Astrocyte (in vitro differentiated cells and primary cell): Measurements from ENCODE around the gene FAM124A. TPM values are rescaled to one million over a fixed set of nuclear protein-coding genes. Genes with fewer than 3 reads are reported as not detected.

Experiments used
- DNase-seq: peaks from one replicate; pipeline ENCODE4 v3.0.0-alpha.2; 2010; ENCODE audit warnings: low read depth
- FAIRE-seq: peaks from 2 replicates; lab custom pipeline; 2011; peaks lifted over from hg19 to GRCh38; lab: Jason Lieb, UNC
- H2AFZ ChIP-seq: 2 replicates; pipeline ENCODE4 v1.6.0; 2012; ENCODE audit warnings: low read depth, low read length, inconsistent platforms
- H3K27ac ChIP-seq: 2 replicates; pipeline ENCODE4 v1.5.1; 2011; ENCODE audit warnings: low read depth, low read length, inconsistent platforms
- H3K27me3 ChIP-seq: 2 replicates; pipeline ENCODE4 v1.6.0; 2011; ENCODE audit warnings: low read length, inconsistent platforms; ENCODE audit not compliant: insufficient read depth
- H3K36me3 ChIP-seq: 2 replicates; pipeline ENCODE4 v1.5.1; 2011; ENCODE audit warnings: low read length, inconsistent platforms; ENCODE audit not compliant: insufficient read depth
- H3K4me1 ChIP-seq: 2 replicates; pipeline ENCODE4 v1.5.1; 2011; ENCODE audit warnings: low read length, inconsistent platforms; ENCODE audit not compliant: insufficient read depth
- H3K4me2 ChIP-seq: 2 replicates; pipeline ENCODE4 v1.6.0; 2012; ENCODE audit warnings: low read length, inconsistent platforms
- H3K4me3 ChIP-seq: 2 replicates; pipeline ENCODE4 v1.5.1; 2011; ENCODE audit warnings: low read depth, mild to moderate bottlenecking, low read length, inconsistent platforms; ENCODE audit not compliant: insufficient read depth
- H3K79me2 ChIP-seq: 2 replicates; pipeline ENCODE4 v1.6.0; 2012; ENCODE audit warnings: mild to moderate bottlenecking, low read length, inconsistent platforms; ENCODE audit not compliant: insufficient read depth
- H3K9ac ChIP-seq: 2 replicates; pipeline ENCODE4 v1.6.0; 2012; ENCODE audit warnings: mild to moderate bottlenecking, low read length, inconsistent platforms
- H3K9me3 ChIP-seq: 2 replicates; pipeline ENCODE4 v1.5.1; 2012; ENCODE audit warnings: low read depth, mild to moderate bottlenecking, low read length, inconsistent platforms; ENCODE audit not compliant: insufficient read depth
- H4K20me1 ChIP-seq: 2 replicates; pipeline ENCODE4 v1.6.0; 2012; ENCODE audit warnings: low read length, inconsistent platforms; ENCODE audit not compliant: insufficient read depth
- H3K27ac Mint-ChIP-seq: one replicate; pipeline ENCODE4 v1.8.0; 2021; ENCODE audit warnings: mild to moderate bottlenecking, mixed read lengths; ENCODE audit not compliant: unreplicated experiment
- H3K27me3 Mint-ChIP-seq: one replicate; pipeline ENCODE4 v1.8.0; 2021; ENCODE audit warnings: low read depth, mixed read lengths; ENCODE audit not compliant: unreplicated experiment
- H3K36me3 Mint-ChIP-seq: one replicate; pipeline ENCODE4 v1.8.0; 2021; ENCODE audit warnings: low read depth, mixed read lengths; ENCODE audit not compliant: unreplicated experiment
- H3K4me1 Mint-ChIP-seq: one replicate; pipeline ENCODE4 v1.8.0; 2021; ENCODE audit warnings: low read depth, mixed read lengths; ENCODE audit not compliant: unreplicated experiment
- H3K4me3 Mint-ChIP-seq: one replicate; pipeline ENCODE4 v1.8.0; 2021; ENCODE audit warnings: mild to moderate bottlenecking, moderate library complexity, mixed read lengths; ENCODE audit not compliant: unreplicated experiment
- H3K9me3 Mint-ChIP-seq: one replicate; pipeline ENCODE4 v1.8.0; 2021; ENCODE audit warnings: mild to moderate bottlenecking, mixed read lengths; ENCODE audit not compliant: unreplicated experiment
- CTCF ChIP-seq: IDR thresholded peaks from 2 replicates; pipeline ENCODE4 v1.5.1; 2011; ENCODE audit warnings: low read depth, mild to moderate bottlenecking, inconsistent platforms, low read length, moderate library complexity; ENCODE audit not compliant: insufficient read depth
- EZH2 ChIP-seq: IDR thresholded peaks from 2 replicates; pipeline ENCODE4 v1.6.1; 2012; ENCODE audit warnings: mild to moderate bottlenecking, low read length, inconsistent platforms; ENCODE audit not compliant: insufficient read depth
- total RNA-seq: library from RNA; stranded (reverse); gene quantifications from 2 replicates; pipeline ENCODE4 v1.2.1, GENCODE V29; 2021

FAM124A gene
- total RNA-seq, 1 donor from 2014 or later = 1.1 TPM

GRCh38 chr13:51211910-51212309 lies 10.3 kb upstream of the FAM124A start:
- no peak for FAIRE-seq
- peaks cover 47% of the 10 kb centered on the region for H3K27me3 Mint-ChIP-seq
- TF ChIP-seq EZH2 = no peak
- no peak for TF ChIP-seq CTCF

GRCh38 chr13:51212758-51213157 lies 9.4 kb upstream of the FAM124A start:
- Histone ChIP-seq H3K4me1 (no peaks in the 10 kb centered on the region), H3K27ac (no peak overlapping the region), H4K20me1 (no peaks in the 10 kb centered on the region), H3K36me3 (no peaks in the 10 kb centered on the region), H2AFZ (no peak overlapping the region), H3K4me3 (no peak overlapping the region), H3K79me2 (no peaks in the 10 kb centered on the region), H3K4me2 (no peak overlapping the region), H3K27me3 (peaks cover 52% of the 10 kb centered on the region), H3K9ac (no peak overlapping the region), H3K9me3 (no peaks in the 10 kb centered on the region)
- FAIRE-seq = no peak
- H3K27me3 Mint-ChIP-seq = peaks cover 45% of the 10 kb centered on the region
- no peak overlapping the region for H3K4me3 Mint-ChIP-seq
- H3K9me3 Mint-ChIP-seq = peaks cover 1% of the 10 kb centered on the region
- H3K36me3 Mint-ChIP-seq = no peaks in the 10 kb centered on the region
- TF ChIP-seq CTCF (no peak), EZH2 (no peak)
- H3K27ac Mint-ChIP-seq = no peak overlapping the region
- DNase-seq = no peak
- no peaks in the 10 kb centered on the region for H3K4me1 Mint-ChIP-seq

More at GRCh38 chr13:51211910-51212309, 10.3 kb upstream of the FAM124A start:
- no peak overlapping the region for H3K4me3 Mint-ChIP-seq
- no peaks in the 10 kb centered on the region for H3K4me1 Mint-ChIP-seq
- no peak for DNase-seq
- no peak overlapping the region for H3K27ac Mint-ChIP-seq
- H3K4me2 ChIP-seq = no peak overlapping the region
- H3K9ac ChIP-seq = no peak overlapping the region
- no peaks in the 10 kb centered on the region for H4K20me1 ChIP-seq
- H3K4me3 ChIP-seq = no peak overlapping the region
- H3K36me3 ChIP-seq = no peaks in the 10 kb centered on the region
- H3K79me2 ChIP-seq = no peaks in the 10 kb centered on the region
- H3K4me1 ChIP-seq = no peaks in the 10 kb centered on the region
- H3K36me3 Mint-ChIP-seq = no peaks in the 10 kb centered on the region
- peaks cover 52% of the 10 kb centered on the region for H3K27me3 ChIP-seq
- H2AFZ ChIP-seq = no peak overlapping the region
- H3K27ac ChIP-seq = no peak overlapping the region
- H3K9me3 Mint-ChIP-seq = peaks cover 1% of the 10 kb centered on the region
- no peaks in the 10 kb centered on the region for H3K9me3 ChIP-seq

- no peaks in the 10 kb centered on the region for H3K9me3 ChIP-seq
- no peak overlapping the region for H3K27ac ChIP-seq
- H3K79me2 ChIP-seq = no peaks in the 10 kb centered on the region
- Mint-ChIP-seq H3K4me1 (no peaks in the 10 kb centered on the region), H3K27me3 (peaks cover 50% of the 10 kb centered on the region), H3K9me3 (peaks cover 1% of the 10 kb centered on the region), H3K36me3 (no peaks in the 10 kb centered on the region), H3K27ac (no peak overlapping the region), H3K4me3 (no peak overlapping the region)
- FAIRE-seq (no peak), DNase-seq (peak; percentile 42)
- no peak for TF ChIP-seq EZH2
- H3K4me3 ChIP-seq = no peak overlapping the region
- H3K36me3 ChIP-seq = no peaks in the 10 kb centered on the region
- peaks cover 50% of the 10 kb centered on the region for H3K27me3 ChIP-seq
- no peak overlapping the region for H3K9ac ChIP-seq
- H3K4me1 ChIP-seq = no peaks in the 10 kb centered on the region
- H2AFZ ChIP-seq = no peak overlapping the region
- no peak overlapping the region for H3K4me2 ChIP-seq
- H4K20me1 ChIP-seq = no peaks in the 10 kb centered on the region
Measured at GRCh38 chr13:51213173-51213728, 8.9 kb upstream of the FAM124A start.
